GM18951 (cell line): Measurements from ENCODE around the gene FARP1.
"Not testable (repeated sequence)": the region's sequence is repeated elsewhere in the genome, so short reads cannot be mapped to it uniquely, and the experiment has no call there.

Source experiments
- POLR2A ChIP-seq: IDR thresholded peaks from 4 replicates; pipeline ENCODE4 v1.6.1; 2011; ENCODE audit warnings: mild to moderate bottlenecking; ENCODE audit not compliant: insufficient read length, insufficient read depth; ENCODE audit errors: extremely low read depth
- in situ Hi-C: fragments of 300-500 bp; cut with MboI; formaldehyde crosslinking; loops from one replicate; pipeline ENCODE4 v1.12.0; 2022; ENCODE audit warnings: low sequenced_read_pairs, mixed read lengths, inconsistent platforms; ENCODE audit not compliant: unreplicated experiment

The FARP1 gene

DNA sequence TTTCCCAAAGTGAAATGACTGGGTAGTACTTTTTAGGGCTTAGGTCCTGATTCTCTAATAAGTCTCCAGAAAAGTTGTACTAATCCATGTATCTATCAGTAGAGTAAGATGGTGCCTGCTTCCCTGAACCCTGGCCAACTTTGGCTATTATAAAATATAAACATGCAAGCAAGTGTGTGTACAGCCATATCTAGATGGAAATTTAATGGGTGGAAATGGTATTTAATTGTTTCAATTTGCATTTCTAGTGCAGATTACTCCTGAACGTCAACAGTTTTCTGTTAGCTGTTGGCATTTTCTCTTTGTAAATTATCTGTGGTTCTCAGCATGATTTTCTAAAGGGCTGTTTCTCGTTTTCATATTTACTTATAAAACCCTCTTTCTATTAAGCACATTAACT lies 221.3 kb downstream of the FARP1 start:
- no peak for TF ChIP-seq POLR2A

GRCh38 chr13:98364647-98365046 lies 221.8 kb downstream of the FARP1 start:
- TF ChIP-seq POLR2A, result no peak
- in situ Hi-C loops, result no loop called here

More for the DNA sequence above, 221.3 kb downstream of the FARP1 start:
- in situ Hi-C loops, result no loop called here

- no peak for TF ChIP-seq POLR2A
- in situ Hi-C loops, result no loop called here
These were observed 222.4 kb downstream of the FARP1 start for GRCh38 chr13:98365302-98365701.

DNA sequence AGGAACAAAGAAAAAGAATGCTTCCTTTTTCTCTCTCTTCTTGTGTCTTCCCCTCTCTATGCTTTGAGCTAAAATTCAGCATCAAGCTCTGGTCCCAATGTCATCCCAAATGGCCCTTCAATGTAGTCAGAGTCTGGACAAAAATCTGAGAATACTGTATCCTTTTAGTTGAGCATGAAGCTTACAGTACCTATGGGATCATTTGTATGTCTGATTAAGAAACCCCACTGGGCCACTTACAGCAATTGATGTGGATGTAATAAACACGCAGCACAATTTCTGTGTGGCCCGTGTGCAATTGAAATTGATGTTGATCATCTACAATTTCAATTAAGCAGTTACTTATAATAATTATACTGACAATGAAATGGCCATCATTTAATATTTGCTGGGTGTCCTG lies 223.1 kb downstream of the FARP1 start:
- in situ Hi-C loops, result no loop called here
- no peak for TF ChIP-seq POLR2A

DNA sequence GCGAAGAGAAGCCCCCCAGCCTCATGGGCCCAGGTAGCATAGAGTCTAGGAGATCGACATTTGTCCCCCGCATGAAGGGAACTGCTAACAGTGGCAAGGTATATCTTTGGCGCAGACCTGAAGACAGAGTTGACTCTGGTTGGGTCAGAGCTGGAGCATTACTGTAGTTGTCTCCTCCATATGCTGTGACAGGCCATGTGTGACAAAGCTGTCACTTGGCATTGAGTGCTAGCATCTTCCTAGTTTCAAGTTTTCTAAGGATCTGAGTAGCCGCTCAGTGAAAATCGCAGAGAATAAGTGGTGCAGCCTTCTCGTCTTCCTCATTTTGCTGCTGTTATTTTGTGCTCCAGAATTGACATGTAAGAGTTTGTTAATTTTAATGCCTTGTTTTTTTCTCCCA lies 223.5 kb downstream of the FARP1 start:
- TF ChIP-seq POLR2A, result no peak
- in situ Hi-C loops, result no loop called here

DNA sequence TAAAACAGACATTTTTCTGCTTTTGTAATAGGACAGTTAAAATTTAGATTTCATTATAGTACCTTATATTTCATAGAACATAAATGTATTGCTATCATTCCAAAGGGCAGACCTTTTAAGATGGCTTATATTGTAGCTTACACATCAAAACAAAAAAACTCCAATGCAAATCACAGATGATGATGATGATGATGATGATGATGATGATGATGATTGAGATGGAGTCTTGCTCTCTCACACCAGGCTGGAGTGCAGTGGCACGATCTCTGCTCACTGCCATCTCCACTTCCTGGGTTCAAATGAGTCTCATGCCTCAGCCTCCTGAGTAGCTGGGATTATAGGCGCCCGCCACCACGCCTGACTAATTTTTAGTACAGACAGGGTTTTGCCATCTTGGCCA lies 224.1 kb downstream of the FARP1 start:
- TF ChIP-seq POLR2A, result no peak

GRCh38 chr13:98368019-98368418 lies 225.1 kb downstream of the FARP1 start:
- no peak for TF ChIP-seq POLR2A
- in situ Hi-C loops, result no loop called here

More for the DNA sequence above, 224.1 kb downstream of the FARP1 start:
- in situ Hi-C loops, result no loop called here

- in situ Hi-C loops, result not testable (repeated sequence)
These were observed 226.6 kb downstream of the FARP1 start for GRCh38 chr13:98369520-98369919.

DNA sequence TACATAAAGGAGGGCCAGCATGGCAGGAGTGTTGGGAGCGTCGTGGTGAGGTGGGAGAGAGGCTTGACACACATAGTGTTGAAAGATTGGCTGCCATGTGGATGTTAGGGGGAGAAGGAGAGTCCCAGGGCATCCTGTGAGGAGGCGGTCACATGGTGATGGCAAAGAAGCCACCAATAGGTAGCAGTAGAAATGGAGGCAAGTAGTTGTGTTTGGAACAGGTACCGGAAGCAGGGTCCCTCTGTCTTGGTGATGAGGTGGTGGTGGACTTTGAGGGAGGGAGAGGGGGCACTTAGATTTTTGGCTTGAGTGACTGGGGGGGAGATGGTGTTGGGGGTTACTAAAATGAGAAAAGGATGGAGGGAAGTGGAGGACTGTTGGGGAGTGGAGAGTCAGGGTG lies 227.4 kb downstream of the FARP1 start:
- TF ChIP-seq POLR2A, result no peak
- in situ Hi-C loops, result no loop called here

DNA sequence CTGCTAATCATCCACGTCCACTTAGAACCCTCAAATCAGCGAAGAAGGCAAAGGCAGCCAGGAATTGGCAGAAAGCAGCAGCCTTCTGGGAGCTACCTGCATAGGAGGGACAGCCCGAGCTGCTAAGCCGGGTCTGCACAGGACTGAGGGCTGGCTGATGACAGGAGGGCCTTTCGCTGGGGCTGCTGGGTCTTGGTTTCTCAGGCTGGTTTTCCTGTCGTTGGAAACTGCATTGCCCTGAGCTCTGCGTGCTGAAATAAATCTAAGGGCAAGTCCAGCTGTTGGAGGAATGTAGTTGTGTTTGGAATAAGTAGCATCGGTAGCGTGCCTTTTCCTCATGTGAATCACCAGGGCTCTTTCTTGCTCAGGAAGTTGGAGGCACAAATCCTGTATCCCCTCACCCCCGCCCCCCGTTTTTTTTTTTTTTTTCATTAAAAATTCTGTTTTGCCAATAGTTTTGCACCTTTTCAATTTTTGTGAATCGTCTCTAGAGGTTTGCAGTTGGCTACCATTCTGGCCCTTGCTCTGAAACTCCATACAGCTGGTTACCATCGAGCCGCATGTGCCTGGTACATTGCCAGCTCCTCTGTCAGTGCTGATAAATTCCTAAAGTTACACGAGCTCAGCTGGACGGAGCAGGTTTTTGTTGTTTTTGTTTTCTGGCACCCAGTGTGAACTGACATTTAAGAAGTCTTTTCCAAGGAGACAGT lies 228.1 kb downstream of the FARP1 start:
- no peak for TF ChIP-seq POLR2A

GRCh38 chr13:98371516-98372023 lies 228.7 kb downstream of the FARP1 start:
- in situ Hi-C loops, result no loop called here
- TF ChIP-seq POLR2A, result no peak

More for the DNA sequence above, 228.1 kb downstream of the FARP1 start:
- in situ Hi-C loops, result no loop called here

DNA sequence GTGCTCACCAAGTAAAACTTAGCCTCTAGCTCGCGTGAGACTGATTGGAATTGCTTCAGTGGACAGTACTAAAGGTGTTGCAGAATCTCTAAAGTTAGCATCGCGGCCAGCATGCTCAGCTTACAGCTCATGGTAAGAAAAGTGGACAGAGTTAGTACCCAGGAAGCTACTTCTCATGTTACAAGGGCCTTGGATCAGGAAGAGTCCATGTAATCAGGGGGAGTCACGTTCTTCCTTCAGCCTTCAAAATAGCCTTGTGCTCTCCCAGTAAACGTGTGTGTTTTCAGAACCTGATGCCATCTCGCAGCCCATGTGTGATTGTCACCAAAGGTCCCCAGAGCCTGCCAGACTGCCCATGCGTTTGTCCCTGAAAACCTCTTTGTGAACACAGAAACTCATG lies 230.0 kb downstream of the FARP1 start:
- in situ Hi-C loops, result no loop called here
- TF ChIP-seq POLR2A, result no peak

GRCh38 chr13:98374750-98375149 lies 231.9 kb downstream of the FARP1 start:
- in situ Hi-C loops, result no loop called here
- TF ChIP-seq POLR2A, result no peak

DNA sequence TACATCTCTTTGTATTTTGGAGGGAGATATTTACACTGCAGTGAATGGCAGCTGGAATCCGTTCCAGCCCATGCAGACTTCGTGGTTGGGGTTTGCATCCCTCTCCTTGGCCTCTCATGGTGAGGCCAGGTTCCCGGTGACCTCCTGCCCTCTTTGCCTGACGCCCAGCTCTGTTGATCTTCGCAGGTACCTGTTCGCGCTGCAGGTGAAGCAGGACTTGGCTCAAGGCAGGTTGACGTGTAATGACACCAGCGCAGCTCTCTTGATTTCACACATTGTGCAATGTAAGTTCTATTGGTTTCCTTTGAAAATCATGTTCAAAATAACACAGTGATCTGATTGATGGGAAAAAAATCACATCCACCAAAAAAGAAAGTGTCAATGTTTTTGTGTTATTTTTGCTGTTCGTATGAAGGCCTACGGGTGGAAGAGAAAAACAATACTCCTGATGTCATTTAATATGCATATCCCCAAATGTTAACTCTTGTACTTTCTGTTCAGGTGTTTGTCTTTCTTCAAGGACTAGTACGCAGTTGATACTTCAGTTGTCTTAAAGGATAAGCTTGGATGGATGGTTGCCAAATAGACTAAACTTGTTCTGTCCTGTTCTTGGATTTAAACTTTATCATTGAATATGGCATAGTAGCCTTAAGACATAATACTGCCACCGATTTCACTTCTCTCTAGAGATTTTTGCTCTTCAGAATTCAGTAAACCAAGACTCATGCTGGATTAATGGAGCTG lies 234.9 kb downstream of the FARP1 start:
- TF ChIP-seq POLR2A, result no peak
- in situ Hi-C loops, result no loop called here
